Gastroesophageal sphincter (tissue), 3 donors: ENCODE results near the gene CTTN.

ENCODE experiments used
- CTCF ChIP-seq, 4 experiments: fragments of 200-600 bp in 2 of 4; fragments of 450-650 bp in 2 of 4; sonication (generic) in 1 of 4; IDR thresholded peaks; one replicate each; pipeline ENCODE4 v1.5.1; 2017 to 2019; ENCODE audit warnings: antibody characterized with exemption in 4 of 4, mild to moderate bottlenecking in 2 of 4, moderate library complexity in 2 of 4
- POLR2A ChIP-seq, 2 donors: fragments of 450-650 bp; IDR thresholded peaks; one replicate each; pipeline ENCODE4 v1.6.1; 2017; ENCODE audit warnings: antibody characterized with exemption in 2 of 2, mild to moderate bottlenecking in 2 of 2, moderate library complexity in 1 of 2

- TF ChIP-seq POLR2A (IDR thresholded peaks at IDR 0.05) (no peak), CTCF (IDR thresholded peaks at IDR 0.05) (no peak)
Measured at GRCh38 chr11:70443773-70444030, 45.4 kb downstream of the CTTN start.
